Measurements from ENCODE around the gene F8.
"Not testable (repeated sequence)": the region's sequence is repeated elsewhere in the genome, so short reads cannot be mapped to it uniquely, and the experiment has no call there.

Gene F8

GRCh38 chrX:154890990-154891639 lies 131.4 kb downstream of the F8 start:
- Histone ChIP-seq H3K4me3 (ENCODE audit: insufficient read length, low read depth) (no peak overlapping the region), H3K27me3 (ENCODE audit: insufficient read depth, insufficient read length) (no peaks in the 10 kb centered on the region)
- no peak for DNase-seq (ENCODE audit: low read depth, low spot score)

GRCh38 chrX:154886789-154887221 lies 135.7 kb downstream of the F8 start:
- DNase-seq (ENCODE audit: low read depth, low spot score), result not testable (repeated sequence)

More at GRCh38 chrX:154890990-154891639, 131.4 kb downstream of the F8 start:
- no peaks in the 10 kb centered on the region for H3K4me1 ChIP-seq (ENCODE audit: insufficient read depth, insufficient read length)
- H3K36me3 ChIP-seq (ENCODE audit: insufficient read depth, insufficient read length, low read length), result no peaks in the 10 kb centered on the region
- TF ChIP-seq ZNF274 (IDR thresholded peaks at IDR 0.05; ENCODE audit: low read depth, low read length) (no peak), YY1 (IDR thresholded peaks at IDR 0.05; ENCODE audit: insufficient read depth, insufficient read length) (no peak), SUZ12 (IDR thresholded peaks at IDR 0.05; ENCODE audit: extremely low read depth, insufficient read depth, insufficient read length) (no peak)
- H3K9ac ChIP-seq (ENCODE audit: insufficient read length, low read depth), result no peak overlapping the region
- no peaks in the 10 kb centered on the region for H3K9me3 ChIP-seq (ENCODE audit: insufficient read depth, low read length)

GRCh38 chrX:154886069-154886788 lies 136.3 kb downstream of the F8 start, which contains the start of gene F8A1:
Gene F8A1 (plus strand): TSS chrX:154886355. CDS start chrX:154886375, 20 bp downstream.
- H3K9ac ChIP-seq (ENCODE audit: insufficient read length, low read depth); DNase-seq (ENCODE audit: low read depth, low spot score); H3K4me1 ChIP-seq (ENCODE audit: insufficient read depth, insufficient read length); H3K36me3 ChIP-seq (ENCODE audit: insufficient read depth, insufficient read length, low read length); H3K27me3 ChIP-seq (ENCODE audit: insufficient read depth, insufficient read length); H3K4me3 ChIP-seq (ENCODE audit: insufficient read length, low read depth); H3K9me3 ChIP-seq (ENCODE audit: insufficient read depth, low read length): not testable (repeated sequence)

More at GRCh38 chrX:154886789-154887221, 135.7 kb downstream of the F8 start:
- not testable (repeated sequence) for H3K9me3 ChIP-seq (ENCODE audit: insufficient read depth, low read length); H3K4me1 ChIP-seq (ENCODE audit: insufficient read depth, insufficient read length); H3K9ac ChIP-seq (ENCODE audit: insufficient read length, low read depth); H3K36me3 ChIP-seq (ENCODE audit: insufficient read depth, insufficient read length, low read length); H3K4me3 ChIP-seq (ENCODE audit: insufficient read length, low read depth); H3K27me3 ChIP-seq (ENCODE audit: insufficient read depth, insufficient read length)

- not testable (repeated sequence) for H3K4me1 ChIP-seq (ENCODE audit: insufficient read depth, insufficient read length)
Observed at GRCh38 chrX:154885549-154885948, 137.0 kb downstream of the F8 start.

GRCh38 chrX:154885057-154885456 lies 137.5 kb downstream of the F8 start:
- H3K9me3 ChIP-seq (ENCODE audit: insufficient read depth, low read length); H3K36me3 ChIP-seq (ENCODE audit: insufficient read depth, insufficient read length, low read length); H3K4me3 ChIP-seq (ENCODE audit: insufficient read length, low read depth); DNase-seq (ENCODE audit: low read depth, low spot score); H3K4me1 ChIP-seq (ENCODE audit: insufficient read depth, insufficient read length); H3K9ac ChIP-seq (ENCODE audit: insufficient read length, low read depth); H3K27me3 ChIP-seq (ENCODE audit: insufficient read depth, insufficient read length): not testable (repeated sequence)

More at GRCh38 chrX:154885549-154885948, 137.0 kb downstream of the F8 start:
- DNase-seq (ENCODE audit: low read depth, low spot score); H3K9me3 ChIP-seq (ENCODE audit: insufficient read depth, low read length); H3K9ac ChIP-seq (ENCODE audit: insufficient read length, low read depth); H3K36me3 ChIP-seq (ENCODE audit: insufficient read depth, insufficient read length, low read length); H3K27me3 ChIP-seq (ENCODE audit: insufficient read depth, insufficient read length); H3K4me3 ChIP-seq (ENCODE audit: insufficient read length, low read depth): not testable (repeated sequence)

GRCh38 chrX:154884069-154884468 lies 138.5 kb downstream of the F8 start:
- not testable (repeated sequence) for H3K36me3 ChIP-seq (ENCODE audit: insufficient read depth, insufficient read length, low read length); H3K4me3 ChIP-seq (ENCODE audit: insufficient read length, low read depth); H3K9me3 ChIP-seq (ENCODE audit: insufficient read depth, low read length); H3K4me1 ChIP-seq (ENCODE audit: insufficient read depth, insufficient read length); H3K27me3 ChIP-seq (ENCODE audit: insufficient read depth, insufficient read length); H3K9ac ChIP-seq (ENCODE audit: insufficient read length, low read depth); DNase-seq (ENCODE audit: low read depth, low spot score)

- Histone ChIP-seq H3K9me3 (ENCODE audit: insufficient read depth, low read length) (no peaks in the 10 kb centered on the region), H3K27me3 (ENCODE audit: insufficient read depth, insufficient read length) (no peaks in the 10 kb centered on the region), H3K4me3 (ENCODE audit: insufficient read length, low read depth) (no peak overlapping the region), H3K36me3 (ENCODE audit: insufficient read depth, insufficient read length, low read length) (no peaks in the 10 kb centered on the region), H3K9ac (ENCODE audit: insufficient read length, low read depth) (no peak overlapping the region), H3K4me1 (ENCODE audit: insufficient read depth, insufficient read length) (no peaks in the 10 kb centered on the region)
- TF ChIP-seq SUZ12 (IDR thresholded peaks at IDR 0.05; ENCODE audit: extremely low read depth, insufficient read depth, insufficient read length) (no peak), ZNF274 (IDR thresholded peaks at IDR 0.05; ENCODE audit: low read depth, low read length) (no peak), YY1 (IDR thresholded peaks at IDR 0.05; ENCODE audit: insufficient read depth, insufficient read length) (no peak)
- no peak for DNase-seq (ENCODE audit: low read depth, low spot score)
Observed at GRCh38 chrX:154873329-154873728, 149.2 kb downstream of the F8 start.

- H3K27me3 ChIP-seq (ENCODE audit: insufficient read depth, insufficient read length); H3K4me1 ChIP-seq (ENCODE audit: insufficient read depth, insufficient read length); H3K9ac ChIP-seq (ENCODE audit: insufficient read length, low read depth); H3K4me3 ChIP-seq (ENCODE audit: insufficient read length, low read depth); H3K9me3 ChIP-seq (ENCODE audit: insufficient read depth, low read length); DNase-seq (ENCODE audit: low read depth, low spot score); H3K36me3 ChIP-seq (ENCODE audit: insufficient read depth, insufficient read length, low read length): not testable (repeated sequence)
Observed at GRCh38 chrX:154868522-154868921, 154.0 kb downstream of the F8 start.

All from NT2/D1 (cell line).